AG04450 (cell line): ENCODE data around the gene KCND3. TPM values are rescaled to one million over a fixed set of nuclear protein-coding genes. Genes with fewer than 3 reads are reported as not detected.

Experiments used
- CTCF ChIA-PET: fragments of 300-600, 350-600 bp; formaldehyde crosslinking; extraction: SDS; loops from one replicate; lab custom pipeline; 2022; ENCODE audit warnings: antibody characterized with exemption, inconsistent platforms; lab: Charles Lee
- POLR2A ChIA-PET: fragments of 350-600 bp; formaldehyde crosslinking; extraction: SDS; loops from one replicate; lab custom pipeline; 2021; ENCODE audit warnings: antibody characterized with exemption, inconsistent platforms; lab: Yijun Ruan, JAX
- DNase-seq: peaks from one replicate; pipeline ENCODE4 v3.0.0-alpha.2; 2011; ENCODE audit warnings: low read depth, low spot score
- H3K27ac ChIP-seq: one replicate; pipeline ENCODE4 v1.5.1; 2012; ENCODE audit warnings: low read depth, low read length, control low read depth
- H3K27me3 ChIP-seq: one replicate; pipeline ENCODE4 v1.6.0; 2012; ENCODE audit warnings: low read length; ENCODE audit not compliant: control insufficient read depth, insufficient read depth
- H3K4me3 ChIP-seq: 2 replicates; pipeline ENCODE4 v1.5.1; 2011; ENCODE audit warnings: mild to moderate bottlenecking, low read depth, low read length, control low read depth
- H3K9me3 ChIP-seq: 2 replicates; pipeline ENCODE4 v1.5.1; 2012; ENCODE audit warnings: low read length; ENCODE audit not compliant: control insufficient read depth, insufficient read depth
- polyA plus RNA-seq: library from polyadenylated mRNA; depleted of rRNA; stranded (reverse); fragments of >200 nt; gene quantifications from 2 replicates; pipeline ENCODE4 v1.2.3, GENCODE V29; 2011
- TF ChIP-seq, protein P1 (sequence below): IDR thresholded peaks from 2 replicates; pipeline ENCODE4 v1.5.1; 2011; ENCODE audit warnings: low read depth, low read length, control low read depth, inconsistent platforms

The KCND3 gene
- polyA plus RNA-seq, 1 experiment, result 0.02 TPM

DNA sequence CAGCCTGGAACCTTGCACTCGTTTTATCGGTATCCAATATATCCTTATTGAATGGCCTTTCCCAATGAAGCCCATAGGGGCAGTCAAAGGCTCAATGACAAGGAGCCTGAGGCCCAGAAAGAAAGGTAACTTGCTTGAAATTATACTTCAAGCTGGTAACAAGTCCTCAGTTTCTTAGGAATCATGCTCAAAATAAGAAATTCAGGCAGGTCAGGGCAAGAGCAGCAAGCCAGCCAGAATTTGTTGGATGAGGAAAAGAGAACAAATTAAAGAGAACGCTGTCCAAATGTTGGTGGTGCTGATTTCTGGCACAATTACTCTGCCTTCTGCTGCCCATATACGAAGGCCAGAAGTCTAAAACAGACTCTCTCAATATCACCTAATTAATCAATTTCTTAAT lies 156.1 kb downstream of the KCND3 start:
- POLR2A ChIA-PET, result no interaction called here
- CTCF ChIA-PET, result no interaction called here
- Histone ChIP-seq H3K9me3 (no peaks in the 10 kb centered on the region), H3K4me3 (no peak overlapping the region), H3K27me3 (no peaks in the 10 kb centered on the region), H3K27ac (no peak overlapping the region)
- DNase-seq, result no peak
- TF ChIP-seq, protein P1, sequence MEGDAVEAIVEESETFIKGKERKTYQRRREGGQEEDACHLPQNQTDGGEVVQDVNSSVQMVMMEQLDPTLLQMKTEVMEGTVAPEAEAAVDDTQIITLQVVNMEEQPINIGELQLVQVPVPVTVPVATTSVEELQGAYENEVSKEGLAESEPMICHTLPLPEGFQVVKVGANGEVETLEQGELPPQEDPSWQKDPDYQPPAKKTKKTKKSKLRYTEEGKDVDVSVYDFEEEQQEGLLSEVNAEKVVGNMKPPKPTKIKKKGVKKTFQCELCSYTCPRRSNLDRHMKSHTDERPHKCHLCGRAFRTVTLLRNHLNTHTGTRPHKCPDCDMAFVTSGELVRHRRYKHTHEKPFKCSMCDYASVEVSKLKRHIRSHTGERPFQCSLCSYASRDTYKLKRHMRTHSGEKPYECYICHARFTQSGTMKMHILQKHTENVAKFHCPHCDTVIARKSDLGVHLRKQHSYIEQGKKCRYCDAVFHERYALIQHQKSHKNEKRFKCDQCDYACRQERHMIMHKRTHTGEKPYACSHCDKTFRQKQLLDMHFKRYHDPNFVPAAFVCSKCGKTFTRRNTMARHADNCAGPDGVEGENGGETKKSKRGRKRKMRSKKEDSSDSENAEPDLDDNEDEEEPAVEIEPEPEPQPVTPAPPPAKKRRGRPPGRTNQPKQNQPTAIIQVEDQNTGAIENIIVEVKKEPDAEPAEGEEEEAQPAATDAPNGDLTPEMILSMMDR, result no peak

DNA sequence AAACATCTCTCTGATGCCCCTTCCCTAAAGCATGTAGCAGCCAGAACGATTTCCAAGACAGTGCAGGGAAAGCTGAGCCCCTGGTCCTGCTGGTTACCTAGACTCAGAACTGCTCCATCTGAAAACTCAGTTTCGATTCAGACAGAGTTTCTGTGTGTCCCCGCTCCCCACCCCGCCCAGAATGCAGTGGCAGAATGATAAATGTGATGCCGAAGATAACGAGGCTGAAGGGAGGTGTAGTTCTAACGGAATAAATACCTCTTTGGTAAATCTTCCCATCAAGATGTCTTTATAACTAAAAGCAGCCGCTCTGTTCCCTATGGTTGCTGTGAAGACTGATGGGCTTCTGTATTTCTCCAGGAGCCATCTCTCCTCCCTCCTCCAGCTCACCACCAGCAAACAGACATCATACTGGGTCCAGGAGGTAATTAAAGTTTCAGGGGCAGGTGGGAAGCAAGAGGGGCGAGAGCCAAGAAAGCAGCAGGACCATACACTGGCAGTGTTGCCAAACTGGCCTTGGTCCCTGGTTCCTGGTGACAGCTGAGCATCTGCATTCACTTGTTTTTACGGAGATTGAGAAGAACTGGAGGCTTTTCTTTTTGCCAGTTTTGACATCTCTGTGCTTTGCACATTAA lies 156.8 kb downstream of the KCND3 start:
- H3K9me3 ChIP-seq, result no peaks in the 10 kb centered on the region
- no peaks in the 10 kb centered on the region for H3K27me3 ChIP-seq
- TF ChIP-seq, protein P1, result no peak
- DNase-seq, result no peak
- ChIA-PET CTCF (no interaction called here), POLR2A (no interaction called here)
- H3K27ac ChIP-seq, result no peak overlapping the region
- no peak overlapping the region for H3K4me3 ChIP-seq

DNA sequence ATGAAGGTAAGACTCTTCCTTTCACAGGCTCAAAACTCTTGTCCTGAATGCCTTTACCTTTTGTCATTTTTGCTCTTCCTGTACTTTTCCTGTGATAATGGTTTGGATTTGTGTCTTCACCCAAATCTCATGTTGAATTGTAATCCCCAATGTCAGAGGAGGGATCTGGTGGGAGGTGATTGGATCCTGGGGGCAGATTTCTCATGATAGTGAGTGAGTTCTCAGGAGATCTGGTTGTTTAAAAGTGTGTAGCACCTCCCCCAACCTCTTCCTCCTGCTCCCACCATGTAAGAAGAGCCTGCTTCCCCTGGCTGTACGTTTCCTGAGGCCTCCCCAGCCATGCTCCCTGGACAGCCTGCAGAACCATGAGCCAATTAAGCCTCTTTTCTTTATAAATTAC lies 158.3 kb downstream of the KCND3 start:
- TF ChIP-seq, protein P1, result no peak
- H3K27me3 ChIP-seq, result no peaks in the 10 kb centered on the region
- no peak overlapping the region for H3K27ac ChIP-seq
- ChIA-PET CTCF (no interaction called here), POLR2A (no interaction called here)
- no peak overlapping the region for H3K4me3 ChIP-seq
- DNase-seq, result no peak
- H3K9me3 ChIP-seq, result no peaks in the 10 kb centered on the region

DNA sequence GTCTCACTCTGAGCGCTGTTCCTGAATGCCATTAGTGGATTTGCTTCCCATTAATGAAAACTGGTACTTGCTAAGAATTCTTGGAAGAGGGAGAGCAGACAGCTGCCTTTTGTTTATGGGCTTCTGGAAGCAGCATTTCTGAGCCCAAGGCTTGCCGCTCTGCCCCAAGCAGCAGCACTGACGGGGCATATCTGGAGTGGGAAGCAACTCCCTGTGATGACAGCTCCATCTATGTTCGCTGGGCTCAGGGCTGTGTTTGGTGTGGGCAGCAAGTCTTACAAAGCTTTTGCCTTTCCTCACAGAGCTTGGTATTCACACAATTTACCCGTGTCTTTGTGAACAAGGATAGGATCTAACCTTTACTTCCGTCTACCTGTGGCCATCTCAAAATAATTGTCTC lies 161.5 kb downstream of the KCND3 start:
- CTCF ChIA-PET, result no interaction called here

DNA sequence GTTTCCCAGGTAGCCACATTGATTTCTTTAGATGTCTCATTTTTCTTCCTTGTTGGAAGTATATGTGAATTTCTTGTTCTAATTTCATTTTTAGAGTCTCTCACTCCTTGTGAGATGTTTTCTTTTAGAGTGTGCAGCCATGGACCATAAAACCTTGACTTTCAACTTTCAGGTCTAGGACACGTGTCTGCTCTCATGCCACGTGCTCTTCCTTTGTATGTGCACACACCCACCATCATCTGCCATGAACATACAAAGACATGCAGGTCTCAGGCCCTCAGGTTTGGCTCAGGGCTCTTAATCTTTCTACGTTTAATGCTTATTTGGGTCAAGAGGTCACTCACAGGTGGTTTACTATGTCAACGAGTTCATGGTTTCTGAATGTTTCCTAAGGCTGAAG lies 163.2 kb downstream of the KCND3 start:
- ChIA-PET POLR2A (no interaction called here), CTCF (no interaction called here)
- TF ChIP-seq, protein P1, result no peak
- Histone ChIP-seq H3K27ac (no peak overlapping the region), H3K4me3 (no peak overlapping the region), H3K27me3 (peaks cover 6% of the 10 kb centered on the region), H3K9me3 (no peaks in the 10 kb centered on the region)
- no peak for DNase-seq

More for the DNA sequence above, 161.5 kb downstream of the KCND3 start:
- DNase-seq, result no peak
- Histone ChIP-seq H3K27ac (no peak overlapping the region), H3K4me3 (no peak overlapping the region), H3K27me3 (peaks cover 6% of the 10 kb centered on the region), H3K9me3 (no peaks in the 10 kb centered on the region)
- TF ChIP-seq, protein P1, result no peak
- POLR2A ChIA-PET, result no interaction called here
